IgD-negative memory B cell (primary cell): ENCODE measurements around the gene GSTA4. TPM values are rescaled to one million over a fixed set of nuclear protein-coding genes. Genes with fewer than 3 reads are reported as not detected.
"Not testable (repeated sequence)": the region's sequence is repeated elsewhere in the genome, so short reads cannot be mapped to it uniquely, and the experiment has no call there.

ENCODE experiments used
- H3K27ac Mint-ChIP-seq, 3 donors: one replicate each; pipeline ENCODE4 v1.8.0; 2020 to 2022; ENCODE audit warnings: mild to moderate bottlenecking in 3 of 3, mixed read lengths in 3 of 3, moderate library complexity in 1 of 3
- H3K27me3 Mint-ChIP-seq: one replicate; pipeline ENCODE4 v1.8.0; 2021; ENCODE audit warnings: mixed read lengths
- H3K36me3 Mint-ChIP-seq: one replicate; pipeline ENCODE4 v1.8.0; 2020; ENCODE audit warnings: mild to moderate bottlenecking, mixed read lengths
- H3K4me1 Mint-ChIP-seq, 3 donors: one replicate each; pipeline ENCODE4 v1.8.0; 2020 to 2022; ENCODE audit warnings: mixed read lengths in 3 of 3, mild to moderate bottlenecking in 1 of 3
- H3K4me3 Mint-ChIP-seq, 4 donors: one replicate each; pipeline ENCODE4 v1.8.0; 2020 to 2022; ENCODE audit warnings: mild to moderate bottlenecking in 4 of 4, mixed read lengths in 4 of 4, moderate library complexity in 3 of 4
- H3K9me3 Mint-ChIP-seq, 3 donors: one replicate each; pipeline ENCODE4 v1.8.0; 2020 to 2021; ENCODE audit warnings: mixed read lengths in 3 of 3, mild to moderate bottlenecking in 1 of 3
- polyA plus RNA-seq: library from polyadenylated mRNA; unstranded; fragments of 300-500 nt; fragmentation: Illumina TruSeq; gene quantifications from one replicate; pipeline ENCODE4 v1.2.3, GENCODE V29; 2021

The GSTA4 gene
- polyA plus RNA-seq, 1 donor from 2014 or later = 4.1 TPM

GRCh38 chr6:52975580-52975979 is 19.5 kb downstream of the GSTA4 start:
- Mint-ChIP-seq H3K36me3 (no peaks in the 10 kb centered on the region), H3K27ac (no peak overlapping the region), H3K4me3 (no peak overlapping the region), H3K27me3 (peaks cover 3% of the 10 kb centered on the region), H3K4me1 (peaks cover 12 to 18% (median 12%) of the 10 kb centered on the region in 3 donors), H3K9me3 (peaks cover 0 to 2% (median 0%) of the 10 kb centered on the region in 3 donors)

- H3K9me3 Mint-ChIP-seq = peaks cover 0 to 2% (median 0%) of the 10 kb centered on the region in 3 donors
- H3K4me3 Mint-ChIP-seq = no peak overlapping the region
- H3K27me3 Mint-ChIP-seq = peaks cover 3% of the 10 kb centered on the region
- no peak overlapping the region for H3K27ac Mint-ChIP-seq
- H3K36me3 Mint-ChIP-seq = no peaks in the 10 kb centered on the region
- H3K4me1 Mint-ChIP-seq = peaks cover 12 to 18% (median 12%) of the 10 kb centered on the region in 3 donors
Observed at GRCh38 chr6:52972989-52973388, 22.1 kb downstream of the GSTA4 start.

GRCh38 chr6:52969359-52969758 is 25.7 kb downstream of the GSTA4 start:
- Mint-ChIP-seq H3K36me3 (no peaks in the 10 kb centered on the region), H3K27ac (peak overlapping the region in 1 of 3 donors; percentile 58), H3K4me3 (no peak overlapping the region), H3K27me3 (no peaks in the 10 kb centered on the region), H3K4me1 (peaks cover 0 to 4% (median 2%) of the 10 kb centered on the region in 3 donors), H3K9me3 (peaks cover 0 to 2% (median 0%) of the 10 kb centered on the region in 3 donors)

GRCh38 chr6:52966101-52966500 is 29.0 kb downstream of the GSTA4 start:
- no peaks in the 10 kb centered on the region for H3K36me3 Mint-ChIP-seq
- H3K9me3 Mint-ChIP-seq = no peaks in the 10 kb centered on the region
- H3K4me1 Mint-ChIP-seq = no peaks in the 10 kb centered on the region
- H3K27me3 Mint-ChIP-seq = no peaks in the 10 kb centered on the region
- H3K4me3 Mint-ChIP-seq = no peak overlapping the region
- no peak overlapping the region for H3K27ac Mint-ChIP-seq

GRCh38 chr6:52965380-52965779 is 29.7 kb downstream of the GSTA4 start:
- peaks cover 2% of the 10 kb centered on the region for H3K27me3 Mint-ChIP-seq
- no peaks in the 10 kb centered on the region for H3K9me3 Mint-ChIP-seq
- H3K4me1 Mint-ChIP-seq = no peaks in the 10 kb centered on the region
- H3K27ac Mint-ChIP-seq = no peak overlapping the region
- H3K36me3 Mint-ChIP-seq = no peaks in the 10 kb centered on the region
- no peak overlapping the region for H3K4me3 Mint-ChIP-seq

- H3K36me3 Mint-ChIP-seq = no peaks in the 10 kb centered on the region
- no peaks in the 10 kb centered on the region for H3K9me3 Mint-ChIP-seq
- H3K4me1 Mint-ChIP-seq = peaks cover 0 to 1% (median 0%) of the 10 kb centered on the region in 3 donors
- H3K4me3 Mint-ChIP-seq = no peak overlapping the region
- H3K27ac Mint-ChIP-seq = no peak overlapping the region
- H3K27me3 Mint-ChIP-seq = peaks cover 2% of the 10 kb centered on the region
Observed at GRCh38 chr6:52964318-52964717, 30.8 kb downstream of the GSTA4 start.

- H3K27me3 Mint-ChIP-seq = peaks cover 3% of the 10 kb centered on the region
- H3K4me1 Mint-ChIP-seq = peaks cover 0 to 1% (median 0%) of the 10 kb centered on the region in 3 donors
- no peaks in the 10 kb centered on the region for H3K36me3 Mint-ChIP-seq
- no peak overlapping the region for H3K4me3 Mint-ChIP-seq
- H3K9me3 Mint-ChIP-seq = no peaks in the 10 kb centered on the region
- no peak overlapping the region for H3K27ac Mint-ChIP-seq
Observed at GRCh38 chr6:52962701-52963100, 32.4 kb downstream of the GSTA4 start.

GRCh38 chr6:52961022-52961421 is 34.1 kb downstream of the GSTA4 start:
- not testable (repeated sequence) for H3K27ac Mint-ChIP-seq, H3K36me3 Mint-ChIP-seq, H3K4me3 Mint-ChIP-seq, H3K27me3 Mint-ChIP-seq, H3K9me3 Mint-ChIP-seq, H3K4me1 Mint-ChIP-seq

GRCh38 chr6:52960211-52960610 is 34.9 kb downstream of the GSTA4 start:
- not testable (repeated sequence) for H3K9me3 Mint-ChIP-seq, H3K36me3 Mint-ChIP-seq, H3K27ac Mint-ChIP-seq, H3K27me3 Mint-ChIP-seq, H3K4me3 Mint-ChIP-seq, H3K4me1 Mint-ChIP-seq

GRCh38 chr6:52958546-52959255 is 36.4 kb downstream of the GSTA4 start:
- Mint-ChIP-seq H3K27ac (no peak overlapping the region), H3K9me3 (no peaks in the 10 kb centered on the region), H3K27me3 (peaks cover 3% of the 10 kb centered on the region), H3K4me1 (peaks cover 0 to 1% (median 0%) of the 10 kb centered on the region in 3 donors), H3K4me3 (no peak overlapping the region), H3K36me3 (no peaks in the 10 kb centered on the region)

- no peak overlapping the region for H3K4me3 Mint-ChIP-seq
- H3K27me3 Mint-ChIP-seq = peaks cover 5% of the 10 kb centered on the region
- no peaks in the 10 kb centered on the region for H3K9me3 Mint-ChIP-seq
- peaks cover 0 to 1% (median 0%) of the 10 kb centered on the region in 3 donors for H3K4me1 Mint-ChIP-seq
- H3K27ac Mint-ChIP-seq = peak overlapping the region in 1 of 3 donors; percentile 50
- H3K36me3 Mint-ChIP-seq = no peaks in the 10 kb centered on the region
Observed at GRCh38 chr6:52955871-52956270, 39.2 kb downstream of the GSTA4 start.

- Mint-ChIP-seq H3K4me3 (no peak overlapping the region), H3K4me1 (no peaks in the 10 kb centered on the region)
Observed at GRCh38 chr6:52953911-52954839, 40.9 kb downstream of the GSTA4 start.

GRCh38 chr6:52946306-52946705 is 48.8 kb downstream of the GSTA4 start:
- Mint-ChIP-seq H3K4me1 (peaks cover 0 to 2% (median 0%) of the 10 kb centered on the region in 3 donors), H3K4me3 (no peak overlapping the region), H3K36me3 (no peaks in the 10 kb centered on the region), H3K27me3 (no peaks in the 10 kb centered on the region), H3K27ac (no peak overlapping the region), H3K9me3 (no peaks in the 10 kb centered on the region)

More at GRCh38 chr6:52953911-52954839, 40.9 kb downstream of the GSTA4 start:
- Mint-ChIP-seq H3K27me3 (peaks cover 4% of the 10 kb centered on the region), H3K27ac (no peak overlapping the region), H3K36me3 (no peaks in the 10 kb centered on the region), H3K9me3 (no peaks in the 10 kb centered on the region)

- H3K4me1 Mint-ChIP-seq, H3K4me3 Mint-ChIP-seq, H3K9me3 Mint-ChIP-seq, H3K27me3 Mint-ChIP-seq, H3K36me3 Mint-ChIP-seq, H3K27ac Mint-ChIP-seq: not testable (repeated sequence)
Observed at GRCh38 chr6:52942821-52943220, 52.3 kb downstream of the GSTA4 start.

GRCh38 chr6:52942221-52942620 is 52.9 kb downstream of the GSTA4 start:
- H3K4me3 Mint-ChIP-seq = no peak overlapping the region
- H3K9me3 Mint-ChIP-seq = peaks cover 0 to 2% (median 0%) of the 10 kb centered on the region in 3 donors
- H3K36me3 Mint-ChIP-seq = peaks cover 1% of the 10 kb centered on the region
- no peaks in the 10 kb centered on the region for H3K27me3 Mint-ChIP-seq
- peak overlapping the region in 1 of 3 donors; percentile 40 for H3K27ac Mint-ChIP-seq
- peaks cover 0 to 2% (median 0%) of the 10 kb centered on the region in 3 donors for H3K4me1 Mint-ChIP-seq
